SU-DHL-6 (cell line): ENCODE results near the gene ATOH8.

Experiments
- H2AFZ ChIP-seq: fragments of 200-600 bp; sonication (generic); 2 replicates; pipeline ENCODE4 v1.6.1; 2014; ENCODE audit warnings: low read depth, mild to moderate bottlenecking, moderate library complexity, mixed read lengths, antibody characterized with exemption, low read length; ENCODE audit not compliant: severe bottlenecking
- H3F3A ChIP-seq: fragments of 200-600 bp; shearing (Covaris generic); 2 replicates; pipeline ENCODE4 v1.6.0; 2016; ENCODE audit warnings: antibody characterized with exemption, mild to moderate bottlenecking; ENCODE audit not compliant: insufficient read depth
- H3K27ac ChIP-seq: fragments of 200-600 bp; sonication (generic); 2 replicates; pipeline ENCODE4 v1.5.1; 2016; ENCODE audit warnings: low read depth, mild to moderate bottlenecking, low read length, moderate library complexity, mixed read lengths
- H3K27me3 ChIP-seq: fragments of 200-600 bp; sonication (generic), shearing (Covaris generic); 2 replicates; pipeline ENCODE4 v1.6.0; 2014; ENCODE audit warnings: mild to moderate bottlenecking, low read length
- H3K36me3 ChIP-seq: fragments of 200-600 bp; sonication (generic); 2 replicates; pipeline ENCODE4 v1.6.1; 2014; ENCODE audit warnings: mild to moderate bottlenecking, low read length, mixed read lengths
- H3K4me2 ChIP-seq: fragments of 300-600, 200-600 bp; shearing (Covaris generic), sonication (generic); 2 replicates; pipeline ENCODE4 v1.6.0; 2014; ENCODE audit warnings: low read length, low read depth, mild to moderate bottlenecking; ENCODE audit not compliant: poor library complexity, severe bottlenecking
- H3K4me3 ChIP-seq: fragments of 200-600 bp; sonication (generic); 2 replicates; pipeline ENCODE4 v1.5.1; 2014; ENCODE audit warnings: antibody characterized with exemption, low read length, mild to moderate bottlenecking, mixed read lengths; ENCODE audit not compliant: insufficient read depth, poor library complexity, severe bottlenecking
- H3K79me2 ChIP-seq: fragments of 200-600 bp; sonication (generic); 2 replicates; pipeline ENCODE4 v1.6.1; 2014; ENCODE audit warnings: mild to moderate bottlenecking, low read length, moderate library complexity; ENCODE audit not compliant: insufficient read depth
- H3K9ac ChIP-seq: fragments of 200-600 bp; sonication (generic); 2 replicates; pipeline ENCODE4 v1.7.0; 2014; ENCODE audit warnings: mild to moderate bottlenecking, low read length
- H3K9me2 ChIP-seq: fragments of 200-600 bp; sonication (generic); replicated peaks from 2 replicates; pipeline ENCODE4 v1.6.1; 2014; ENCODE audit warnings: low read length; ENCODE audit not compliant: insufficient read depth
- H3K9me3 ChIP-seq: fragments of 200-600 bp; sonication (generic); 2 replicates; pipeline ENCODE4 v1.6.1; 2014; ENCODE audit warnings: low read length, mixed read lengths; ENCODE audit not compliant: insufficient read depth
- H4K20me1 ChIP-seq: fragments of 200-600 bp; sonication (generic); 2 replicates; pipeline ENCODE4 v1.6.1; 2014; ENCODE audit warnings: low read depth, mild to moderate bottlenecking, antibody characterized with exemption, low read length, moderate library complexity, mixed read lengths
- EZH2phosphoT487 ChIP-seq: fragments of 200-600 bp; sonication (generic), shearing (Covaris generic); conservative IDR thresholded peaks from 2 replicates; pipeline ENCODE4 v1.6.1; 2018; ENCODE audit warnings: mild to moderate bottlenecking, antibody characterized with exemption, low read length, moderate library complexity, mixed read lengths
- TF ChIP-seq, protein P1 (sequence below): fragments of 200-600 bp; sonication (generic); IDR thresholded peaks from one replicate; pipeline ENCODE4 v1.5.1; 2017; ENCODE audit warnings: antibody characterized with exemption, mild to moderate bottlenecking, low read length, moderate library complexity; ENCODE audit not compliant: insufficient read depth, poor library complexity, severe bottlenecking

ATOH8 gene

DNA sequence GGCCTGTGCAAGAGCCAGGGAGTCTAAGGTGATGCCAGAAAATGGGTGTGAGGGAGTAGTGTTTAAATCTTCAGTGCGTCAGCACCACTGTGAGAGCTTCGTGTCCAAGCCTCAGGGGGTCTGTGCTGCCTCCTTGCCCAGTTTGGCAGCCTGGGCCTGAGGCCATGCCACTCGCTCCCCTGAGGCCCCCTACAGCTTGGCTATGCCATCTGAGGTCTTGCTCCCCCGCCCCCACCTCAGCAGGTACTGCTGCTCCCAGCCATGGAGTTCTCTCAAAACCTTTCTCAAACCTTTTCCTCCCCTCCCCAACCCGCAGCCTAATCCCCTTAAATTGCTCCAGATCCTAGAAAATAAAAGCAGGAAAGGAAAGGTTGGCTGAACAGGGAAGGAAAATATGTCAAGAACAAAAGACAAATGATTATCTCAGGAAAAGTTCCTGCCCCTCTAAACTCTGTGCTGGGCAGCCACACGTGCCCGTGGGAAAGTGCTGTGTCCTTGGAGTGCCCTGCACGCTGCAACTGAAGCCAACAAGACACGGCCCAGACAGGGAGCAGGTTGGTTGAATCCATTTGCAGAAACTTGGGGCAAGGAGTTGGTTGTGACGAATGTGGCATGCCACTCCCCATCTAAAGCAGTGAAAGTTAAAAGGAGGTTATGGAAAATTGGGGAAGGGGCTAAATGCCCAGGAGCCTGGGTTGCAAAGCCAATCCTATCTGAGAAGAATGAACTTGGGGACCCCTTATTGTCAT is 61.2 kb downstream of the ATOH8 start:
- no peak overlapping the region for H2AFZ ChIP-seq
- no peaks in the 10 kb centered on the region for H3K9me3 ChIP-seq
- no peaks in the 10 kb centered on the region for H3F3A ChIP-seq
- TF ChIP-seq EZH2phosphoT487, result no peak
- TF ChIP-seq, protein P1, sequence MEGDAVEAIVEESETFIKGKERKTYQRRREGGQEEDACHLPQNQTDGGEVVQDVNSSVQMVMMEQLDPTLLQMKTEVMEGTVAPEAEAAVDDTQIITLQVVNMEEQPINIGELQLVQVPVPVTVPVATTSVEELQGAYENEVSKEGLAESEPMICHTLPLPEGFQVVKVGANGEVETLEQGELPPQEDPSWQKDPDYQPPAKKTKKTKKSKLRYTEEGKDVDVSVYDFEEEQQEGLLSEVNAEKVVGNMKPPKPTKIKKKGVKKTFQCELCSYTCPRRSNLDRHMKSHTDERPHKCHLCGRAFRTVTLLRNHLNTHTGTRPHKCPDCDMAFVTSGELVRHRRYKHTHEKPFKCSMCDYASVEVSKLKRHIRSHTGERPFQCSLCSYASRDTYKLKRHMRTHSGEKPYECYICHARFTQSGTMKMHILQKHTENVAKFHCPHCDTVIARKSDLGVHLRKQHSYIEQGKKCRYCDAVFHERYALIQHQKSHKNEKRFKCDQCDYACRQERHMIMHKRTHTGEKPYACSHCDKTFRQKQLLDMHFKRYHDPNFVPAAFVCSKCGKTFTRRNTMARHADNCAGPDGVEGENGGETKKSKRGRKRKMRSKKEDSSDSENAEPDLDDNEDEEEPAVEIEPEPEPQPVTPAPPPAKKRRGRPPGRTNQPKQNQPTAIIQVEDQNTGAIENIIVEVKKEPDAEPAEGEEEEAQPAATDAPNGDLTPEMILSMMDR, result no peak
- no peak overlapping the region for H3K27ac ChIP-seq
- no peaks in the 10 kb centered on the region for H3K9me2 ChIP-seq
- no peak overlapping the region for H3K4me3 ChIP-seq
- H3K4me2 ChIP-seq, result no peak overlapping the region
- no peaks in the 10 kb centered on the region for H3K27me3 ChIP-seq
- H4K20me1 ChIP-seq, result no peaks in the 10 kb centered on the region
- H3K79me2 ChIP-seq, result no peaks in the 10 kb centered on the region
- no peak overlapping the region for H3K9ac ChIP-seq
- H3K36me3 ChIP-seq, result no peaks in the 10 kb centered on the region

DNA sequence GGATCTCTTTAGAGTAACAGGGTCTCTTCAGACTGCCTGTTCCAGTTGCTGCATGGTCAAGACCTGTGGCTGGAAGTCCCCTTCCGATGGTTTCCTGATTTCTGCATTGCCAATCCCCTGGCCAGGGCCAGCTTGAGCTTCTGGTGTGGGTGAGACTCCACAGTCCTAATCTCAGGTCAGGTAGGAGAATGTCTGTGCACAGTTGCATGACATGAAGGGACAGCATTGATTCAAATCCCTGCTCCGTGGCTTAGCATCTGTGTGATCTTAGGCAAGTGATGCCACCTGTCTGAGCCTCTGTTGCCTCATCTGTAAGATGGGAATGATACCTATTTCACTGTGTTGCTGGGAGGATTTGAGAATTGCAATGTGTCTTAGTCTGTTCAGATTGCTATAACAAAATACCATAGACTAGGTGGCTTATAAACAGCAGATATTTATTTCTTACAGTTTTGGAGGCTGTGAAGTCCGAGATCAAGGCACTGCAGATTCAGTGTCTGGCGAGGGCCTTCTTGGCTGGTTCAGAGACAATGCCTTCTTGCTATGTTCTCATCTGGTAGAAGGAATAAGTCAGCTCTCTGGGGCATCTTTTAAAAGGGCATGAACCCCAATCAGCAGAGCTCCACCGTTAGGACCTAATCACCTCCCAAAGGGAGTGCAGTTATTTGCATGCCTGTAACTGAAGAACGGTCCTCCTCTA is 66.2 kb downstream of the ATOH8 start:
- no peaks in the 10 kb centered on the region for H3K36me3 ChIP-seq
- TF ChIP-seq EZH2phosphoT487, result no peak
- TF ChIP-seq, protein P1, result no peak
- no peaks in the 10 kb centered on the region for H3K9me2 ChIP-seq
- H3K4me3 ChIP-seq, result no peak overlapping the region
- H3F3A ChIP-seq, result no peaks in the 10 kb centered on the region
- no peaks in the 10 kb centered on the region for H3K79me2 ChIP-seq
- H3K9ac ChIP-seq, result no peak overlapping the region
- no peak overlapping the region for H3K4me2 ChIP-seq
- H2AFZ ChIP-seq, result no peak overlapping the region
- no peaks in the 10 kb centered on the region for H4K20me1 ChIP-seq
- no peak overlapping the region for H3K27ac ChIP-seq
- H3K27me3 ChIP-seq, result no peaks in the 10 kb centered on the region
- no peaks in the 10 kb centered on the region for H3K9me3 ChIP-seq

- no peaks in the 10 kb centered on the region for H3K36me3 ChIP-seq
- H3K27ac ChIP-seq, result no peak overlapping the region
- H3K9me2 ChIP-seq, result no peaks in the 10 kb centered on the region
- no peak overlapping the region for H2AFZ ChIP-seq
- H3K9me3 ChIP-seq, result no peaks in the 10 kb centered on the region
- no peak overlapping the region for H3K9ac ChIP-seq
- no peaks in the 10 kb centered on the region for H3K27me3 ChIP-seq
- H4K20me1 ChIP-seq, result no peaks in the 10 kb centered on the region
- TF ChIP-seq, protein P1, result no peak
- TF ChIP-seq EZH2phosphoT487, result no peak
- H3F3A ChIP-seq, result no peaks in the 10 kb centered on the region
- H3K4me3 ChIP-seq, result no peak overlapping the region
- H3K4me2 ChIP-seq, result no peak overlapping the region
- no peaks in the 10 kb centered on the region for H3K79me2 ChIP-seq
Measured at GRCh38 chr2:85822766-85823165, 69.0 kb downstream of the ATOH8 start.
